ENCODE measurements around the gene ANKRD35. TPM values are rescaled to one million over a fixed set of nuclear protein-coding genes. Genes with fewer than 3 reads are reported as not detected.

The ANKRD35 gene
- total and polyA plus RNA-seq, 2 of the 8 experiments (the other 6 are each of a cell fraction or from before 2014, with no cell fraction given), result 1.6 to 3.0 TPM

- Histone ChIP-seq H3K14ac (ENCODE audit: insufficient read length) (no peak overlapping the region), H3K4ac (replicated peaks; ENCODE audit: insufficient read length, low read depth, low read length) (no peak overlapping the region), H4K5ac (ENCODE audit: insufficient read length, low read depth, low read length) (no peak overlapping the region), H3K27ac (ENCODE audit: low read depth, low read length) (no peak overlapping the region), H2AK5ac (ENCODE audit: low read depth, low read length) (no peak overlapping the region), H3K4me1 (replicated peaks in 1 of 4; ENCODE audit: control insufficient read depth in 3 of 4, insufficient read depth in 4 of 4, low read length in 3 of 4) (peaks cover 0 to 6% (median 4%) of the 10 kb centered on the region in 4 experiments; a peak in 3 of 7 replicates), H4K8ac (ENCODE audit: extremely low read depth, insufficient read depth, low read length) (no peak overlapping the region), H2BK12ac (ENCODE audit: low read depth, low read length) (peak overlapping the region; percentile 27; the same call in 1 of the 2 replicates), H3K4me2 (ENCODE audit: insufficient read depth in 1 of 2, low read depth in 2 of 2, low read length in 2 of 2) (peak overlapping the region; percentile 30 to 57; a peak in 3 of 4 replicates), H2AFZ (ENCODE audit: low read length) (peak overlapping the region; percentile 88), H3K23me2 (ENCODE audit: low read depth, low read length) (no peaks in the 10 kb centered on the region), H4K91ac (replicated peaks; ENCODE audit: insufficient read length, low read length) (no peak overlapping the region), H3K23ac (ENCODE audit: insufficient read length) (no peak overlapping the region), H3K4me3 (ENCODE audit: extremely low read depth in 1 of 4, insufficient read depth in 2 of 4, low read depth in 3 of 4, low read length in 4 of 4) (peak overlapping the region in 3 of 4 experiments; percentile 2 to 48 (median 3); a peak in 4 of 8 replicates), H3K56ac (replicated peaks; ENCODE audit: insufficient read length, low read depth, low read length) (no peak overlapping the region), H4K20me1 (replicated peaks in 1 of 2; ENCODE audit: control insufficient read depth in 1 of 2, insufficient read depth in 2 of 2, low read length in 2 of 2) (no peaks in the 10 kb centered on the region), H3K79me2 (ENCODE audit: control insufficient read depth in 1 of 2, insufficient read depth in 2 of 2, low read length in 2 of 2) (no peaks in the 10 kb centered on the region), H2BK5ac (ENCODE audit: low read depth, low read length) (peak overlapping the region; percentile 57; the same call in 1 of the 2 replicates), H3K36me3 (ENCODE audit: control insufficient read depth in 2 of 4, insufficient read depth in 4 of 4, low read length in 3 of 4) (no peaks in the 10 kb centered on the region), H3K9ac (replicated peaks in 1 of 4; ENCODE audit: extremely low read depth in 1 of 4, low read depth in 3 of 4, low read length in 3 of 4) (no peak overlapping the region), H3K18ac (ENCODE audit: extremely low read depth, low read length) (peak overlapping the region; percentile 68; the same call in 1 of the 2 replicates), H2BK15ac (ENCODE audit: low read length) (peak overlapping the region; percentile 99), H2BK20ac (ENCODE audit: low read length) (no peak overlapping the region), H3K79me1 (ENCODE audit: low read depth, low read length) (no peaks in the 10 kb centered on the region), H3K27me3 (replicated peaks in 1 of 4; ENCODE audit: control insufficient read depth in 3 of 4, extremely low read depth in 1 of 4, insufficient read depth in 3 of 4, low read length in 3 of 4) (no peaks in the 10 kb centered on the region), H2BK120ac (replicated peaks; ENCODE audit: low read depth, low read length) (no peak overlapping the region), H3K9me3 (ENCODE audit: insufficient read depth in 2 of 2, low read depth in 1 of 2, low read length in 1 of 2) (no peaks in the 10 kb centered on the region)
- ChIA-PET POLR2A (ENCODE audit: partially characterized antibody) (interaction anchor here (0.5 to 2.1 kb wide), 13 partner anchors 10 to 160 kb away, joined by 3 to 8 read pairs (median 3); partner anchors contain the start of genes NUDT17 and PEX11B), CTCF (ENCODE audit: partially characterized antibody) (interaction anchor here (1.1 to 8.7 kb wide), 35 partner anchors 8 to 144 kb away, joined by 3 to 146 read pairs (median 8); partner anchors contain the start of genes ANKRD34A, ITGA10, LIX1L and NUDT17)
- FAIRE-seq (peak; percentile 80), DNase-seq (ENCODE audit: low read depth in 1 of 2, low spot score in 2 of 2) (peak; percentile 94 to 96)
- 14% methylated on average over 6 of the region's 6 CpGs; no CpG with 5 or more reads in 1 of the 2 experiments for WGBS, 2 experiments (ENCODE audit: extremely low coverage in 1 of 2, insufficient coverage in 1 of 2, insufficient read length in 1 of 2, insufficient replicate concordance in 2 of 2, low coverage in 1 of 2, low lambda C conversion rate in 2 of 2, missing lambda C conversion rate in 1 of 2)
- TF ChIP-seq YY1 (IDR thresholded peaks at IDR 0.05; ENCODE audit: low read depth, low read length) (peak; percentile 52; the same call in 1 of the 2 replicates), TBP (IDR thresholded peaks at IDR 0.05; ENCODE audit: low read depth, low read length) (0 out of 2 replicates have a peak, but pooled peaks have one; percentile 34), HDAC6 (IDR thresholded peaks at IDR 0.05; ENCODE audit: low read depth, low read length) (no peak), CTBP2 (IDR thresholded peaks at IDR 0.05; ENCODE audit: borderline replicate concordance, insufficient read depth, insufficient read length, low read length) (no peak), GABPA (IDR thresholded peaks at IDR 0.05; ENCODE audit: borderline replicate concordance, insufficient read depth, low read length) (no peak), CREB1 (IDR thresholded peaks at IDR 0.05) (no peak), CTCF (IDR thresholded peaks at IDR 0.05; ENCODE audit: control extremely low read depth in 1 of 3, insufficient read depth in 1 of 3, low read depth in 1 of 3, low read length in 3 of 3) (peak; percentile 84 to 99 (median 99)), JUND (IDR thresholded peaks at IDR 0.05; ENCODE audit: low read length) (no peak; the same call in 1 of the 2 replicates)
These were observed 6.2 kb upstream of the ANKRD35 start for GRCh38 chr1:145891587-145892485.

Measured in H1 (cell line).